Nephron (organoid): ENCODE data around the gene PPM1H.
A peak's percentile ranks its signal among the peaks of the same experiment; 100 is the strongest.

Source experiments
- H3K27ac Mint-ChIP-seq, 3 experiments: 2 replicates each; pipeline ENCODE4 v1.8.0; 2020; ENCODE audit warnings: mixed read lengths in 3 of 3, mild to moderate bottlenecking in 2 of 3, moderate library complexity in 1 of 3
- H3K27me3 Mint-ChIP-seq: 2 replicates; pipeline ENCODE4 v1.8.0; 2021; ENCODE audit warnings: low read depth, mild to moderate bottlenecking, moderate library complexity, mixed read lengths
- H3K36me3 Mint-ChIP-seq: 2 replicates; pipeline ENCODE4 v1.8.0; 2020; ENCODE audit warnings: low read depth, mixed read lengths
- H3K4me1 Mint-ChIP-seq: 2 replicates; pipeline ENCODE4 v1.8.0; 2020; ENCODE audit warnings: mixed read lengths
- H3K4me3 Mint-ChIP-seq, 3 experiments: 2 replicates each; pipeline ENCODE4 v1.8.0; 2020; ENCODE audit warnings: mild to moderate bottlenecking in 3 of 3, mixed read lengths in 3 of 3, moderate library complexity in 2 of 3
- H3K9me3 Mint-ChIP-seq: 2 replicates; pipeline ENCODE4 v1.8.0; 2020; ENCODE audit warnings: mixed read lengths
- CTCF ChIP-seq, 3 experiments: fragments of 200-600 bp; sonication (generic); IDR thresholded peaks; one replicate each; pipeline ENCODE4 v1.5.0; 2021; ENCODE audit warnings: antibody characterized with exemption in 3 of 3; ENCODE audit not compliant: unreplicated experiment in 3 of 3

PPM1H gene

GRCh38 chr12:62604373-62604772 is 330.6 kb downstream of the PPM1H start:
- H3K4me3 Mint-ChIP-seq, result peak overlapping the region; percentile 91 to 98 (median 97)
- H3K27me3 Mint-ChIP-seq, result no peaks in the 10 kb centered on the region
- peak overlapping the region; percentile 95 to 100 (median 100) for H3K27ac Mint-ChIP-seq
- H3K36me3 Mint-ChIP-seq, result peaks cover 5% of the 10 kb centered on the region
- no peak for TF ChIP-seq CTCF (IDR thresholded peaks at IDR 0.05; ENCODE audit: unreplicated experiment in 3 of 3)
- no peaks in the 10 kb centered on the region for H3K9me3 Mint-ChIP-seq
- H3K4me1 Mint-ChIP-seq, result peaks cover 36% of the 10 kb centered on the region

GRCh38 chr12:62603811-62604098 is 331.2 kb downstream of the PPM1H start:
- H3K27me3 Mint-ChIP-seq, result no peaks in the 10 kb centered on the region
- no peak for TF ChIP-seq CTCF (IDR thresholded peaks at IDR 0.05; ENCODE audit: unreplicated experiment in 3 of 3)
- peak overlapping the region; percentile 91 to 98 (median 97) for H3K4me3 Mint-ChIP-seq
- H3K9me3 Mint-ChIP-seq, result no peaks in the 10 kb centered on the region
- H3K36me3 Mint-ChIP-seq, result peaks cover under 1% of the 10 kb centered on the region
- H3K27ac Mint-ChIP-seq, result peak overlapping the region; percentile 95 to 100 (median 100)
- peaks cover 36% of the 10 kb centered on the region for H3K4me1 Mint-ChIP-seq

GRCh38 chr12:62603061-62603810 is 331.7 kb downstream of the PPM1H start:
- Mint-ChIP-seq H3K4me1 (peaks cover 36% of the 10 kb centered on the region), H3K27me3 (no peaks in the 10 kb centered on the region), H3K4me3 (peak overlapping the region; percentile 91 to 98 (median 97)), H3K27ac (peak overlapping the region; percentile 100), H3K9me3 (no peaks in the 10 kb centered on the region), H3K36me3 (no peaks in the 10 kb centered on the region)
- TF ChIP-seq CTCF (IDR thresholded peaks at IDR 0.05; ENCODE audit: unreplicated experiment in 3 of 3), result peak; percentile 51 to 58 (median 55)

- Mint-ChIP-seq H3K4me1 (peaks cover 36% of the 10 kb centered on the region), H3K9me3 (no peaks in the 10 kb centered on the region), H3K27me3 (no peaks in the 10 kb centered on the region), H3K4me3 (peak overlapping the region; percentile 91 to 96 (median 96)), H3K27ac (peak overlapping the region; percentile 100), H3K36me3 (no peaks in the 10 kb centered on the region)
- no peak for TF ChIP-seq CTCF (IDR thresholded peaks at IDR 0.05; ENCODE audit: unreplicated experiment in 3 of 3)
These were observed 332.5 kb downstream of the PPM1H start for GRCh38 chr12:62602255-62603060.

GRCh38 chr12:62601765-62602164 is 333.2 kb downstream of the PPM1H start:
- H3K36me3 Mint-ChIP-seq, result peaks cover 2% of the 10 kb centered on the region
- peak overlapping the region; percentile 100 for H3K27ac Mint-ChIP-seq
- no peaks in the 10 kb centered on the region for H3K27me3 Mint-ChIP-seq
- peak overlapping the region; percentile 91 to 96 (median 96) for H3K4me3 Mint-ChIP-seq
- no peaks in the 10 kb centered on the region for H3K9me3 Mint-ChIP-seq
- H3K4me1 Mint-ChIP-seq, result peaks cover 36% of the 10 kb centered on the region
- no peak for TF ChIP-seq CTCF (IDR thresholded peaks at IDR 0.05; ENCODE audit: unreplicated experiment in 3 of 3)
